EL (cell line): ENCODE data around the gene GLOD5.
"Not testable (repeated sequence)": the region's sequence is repeated elsewhere in the genome, so short reads cannot be mapped to it uniquely, and the experiment has no call there.

Experiments
- DNase-seq: peaks from one replicate; pipeline ENCODE4 v3.0.0-alpha.2; 2016

Gene GLOD5

DNA sequence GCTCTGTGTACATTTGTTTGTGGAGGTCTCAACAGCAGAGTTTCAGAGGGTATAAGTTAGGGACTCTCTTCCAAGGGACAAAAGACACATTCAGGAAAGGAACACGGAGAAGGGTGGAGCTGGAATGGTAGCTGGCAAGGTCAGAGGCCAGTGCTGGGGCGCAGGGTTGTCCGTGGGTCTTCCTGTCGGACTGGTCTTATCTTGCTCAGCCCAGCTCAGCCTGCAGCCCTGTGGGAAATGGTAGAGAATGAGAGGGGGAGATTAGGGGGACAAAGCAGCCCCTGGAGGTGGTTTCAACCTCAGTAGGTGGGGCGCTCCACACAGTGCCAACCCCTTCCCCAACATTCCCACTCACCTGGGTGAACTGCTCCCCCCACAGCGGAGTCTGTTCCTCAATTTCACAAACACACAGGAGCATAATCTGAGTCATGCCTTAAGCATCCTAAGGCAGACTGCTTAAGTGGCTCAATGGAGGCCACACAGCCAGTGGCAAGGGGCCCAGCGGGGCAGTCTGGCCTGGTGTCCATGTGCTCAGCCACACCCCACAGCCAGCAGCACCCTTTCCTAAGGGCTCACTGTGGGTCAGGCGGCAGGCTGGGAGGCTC lies 33.5 kb downstream of the GLOD5 start:
- peak; percentile 62 for DNase-seq

DNA sequence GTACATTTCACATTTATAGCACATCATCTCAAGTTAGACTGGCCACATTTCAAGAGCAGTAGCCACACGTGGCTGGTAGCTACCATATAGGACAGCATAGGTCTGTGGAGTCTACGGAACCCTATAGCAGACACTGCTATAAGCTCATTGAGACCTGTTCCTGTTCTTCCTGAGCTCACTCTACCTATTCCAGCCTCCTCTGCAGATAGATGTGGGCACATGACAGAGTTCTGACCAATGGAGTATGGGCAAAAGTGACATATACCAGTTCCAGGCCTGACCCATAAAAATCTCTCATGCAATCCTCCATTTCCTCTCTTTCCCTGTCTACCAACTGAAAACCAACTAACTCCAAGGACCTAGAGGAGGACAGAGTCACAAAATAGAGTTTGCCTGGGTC lies 36.8 kb downstream of the GLOD5 start:
- no peak for DNase-seq

- DNase-seq = no peak
Observed at GRCh38 chrX:48800574-48801279, 39.2 kb downstream of the GLOD5 start.

DNA sequence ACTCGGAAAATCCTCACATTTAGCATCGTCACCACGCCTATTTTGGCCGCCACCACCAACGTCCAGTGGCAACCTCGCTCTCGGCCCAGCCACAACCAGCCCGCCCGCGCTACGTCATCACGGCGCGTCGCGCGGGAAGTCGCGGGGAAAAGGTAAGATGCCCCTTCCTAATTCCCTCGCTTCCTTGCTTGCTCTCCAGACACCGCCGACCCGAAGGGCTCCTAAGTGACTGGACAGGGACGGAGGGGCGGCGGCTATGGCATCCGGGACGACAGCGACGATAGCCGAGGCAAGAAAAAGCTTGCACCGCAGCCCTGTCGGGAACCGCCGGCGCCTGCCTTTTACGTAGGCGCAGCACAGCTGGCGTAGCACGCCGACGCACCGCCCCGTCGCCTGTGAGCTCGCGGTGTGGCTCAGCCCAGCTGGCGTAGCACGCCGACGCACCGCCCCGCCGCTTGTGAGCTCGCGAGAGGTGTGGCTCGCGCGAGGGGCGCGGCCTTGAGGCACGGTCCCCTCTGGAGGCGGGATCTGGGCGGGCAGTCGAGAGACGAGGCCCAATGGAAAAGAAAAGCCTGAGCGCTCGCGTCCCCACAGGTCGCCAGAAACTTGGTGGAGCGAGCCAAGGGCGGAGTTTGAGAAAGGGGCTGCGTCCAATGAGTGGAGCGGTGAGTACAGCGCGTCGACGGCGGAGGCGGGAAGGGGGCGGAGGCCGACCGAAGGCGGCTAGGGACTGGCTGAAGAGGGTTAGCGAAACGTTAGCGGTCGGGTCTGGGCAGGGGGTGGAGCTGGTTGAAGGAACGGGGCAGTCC lies 39.9 kb downstream of the GLOD5 start, which contains the start of gene HDAC6:
TSS of gene HDAC6 (plus strand) at position 788 of the 809 bp plus-strand sequence. CDS start 626 bp downstream, outside the sequence.
- peak; percentile 97 for DNase-seq

- peak; percentile 84 for DNase-seq
Observed at GRCh38 chrX:48802089-48802904, 40.8 kb downstream of the GLOD5 start.

GRCh38 chrX:48802905-48803200 lies 41.3 kb downstream of the GLOD5 start:
- no peak for DNase-seq

DNA sequence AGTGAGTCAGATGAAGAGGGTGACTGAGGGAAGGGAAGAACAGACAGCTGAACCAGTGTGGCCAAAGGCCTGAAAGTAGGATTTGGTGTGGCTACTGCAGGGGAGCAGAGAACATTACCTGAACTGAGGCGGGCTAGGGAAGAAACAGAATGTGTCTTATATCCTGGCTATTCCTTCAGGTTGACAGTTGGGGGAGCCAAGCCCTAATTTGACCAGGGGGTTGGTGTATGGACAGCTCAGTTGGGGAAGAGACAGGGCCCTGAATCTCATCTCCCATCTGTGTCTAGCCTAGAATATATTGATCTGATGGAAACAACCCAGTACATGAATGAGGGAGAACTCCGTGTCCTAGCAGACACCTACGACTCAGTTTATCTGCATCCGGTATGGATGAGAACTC lies 44.5 kb downstream of the GLOD5 start:
- no peak for DNase-seq

GRCh38 chrX:48813644-48814043 lies 52.1 kb downstream of the GLOD5 start:
- no peak for DNase-seq

- no peak for DNase-seq
Observed at GRCh38 chrX:48814722-48815121, 53.2 kb downstream of the GLOD5 start.

- DNase-seq = no peak
Observed at GRCh38 chrX:48815266-48815665, 53.7 kb downstream of the GLOD5 start.

DNA sequence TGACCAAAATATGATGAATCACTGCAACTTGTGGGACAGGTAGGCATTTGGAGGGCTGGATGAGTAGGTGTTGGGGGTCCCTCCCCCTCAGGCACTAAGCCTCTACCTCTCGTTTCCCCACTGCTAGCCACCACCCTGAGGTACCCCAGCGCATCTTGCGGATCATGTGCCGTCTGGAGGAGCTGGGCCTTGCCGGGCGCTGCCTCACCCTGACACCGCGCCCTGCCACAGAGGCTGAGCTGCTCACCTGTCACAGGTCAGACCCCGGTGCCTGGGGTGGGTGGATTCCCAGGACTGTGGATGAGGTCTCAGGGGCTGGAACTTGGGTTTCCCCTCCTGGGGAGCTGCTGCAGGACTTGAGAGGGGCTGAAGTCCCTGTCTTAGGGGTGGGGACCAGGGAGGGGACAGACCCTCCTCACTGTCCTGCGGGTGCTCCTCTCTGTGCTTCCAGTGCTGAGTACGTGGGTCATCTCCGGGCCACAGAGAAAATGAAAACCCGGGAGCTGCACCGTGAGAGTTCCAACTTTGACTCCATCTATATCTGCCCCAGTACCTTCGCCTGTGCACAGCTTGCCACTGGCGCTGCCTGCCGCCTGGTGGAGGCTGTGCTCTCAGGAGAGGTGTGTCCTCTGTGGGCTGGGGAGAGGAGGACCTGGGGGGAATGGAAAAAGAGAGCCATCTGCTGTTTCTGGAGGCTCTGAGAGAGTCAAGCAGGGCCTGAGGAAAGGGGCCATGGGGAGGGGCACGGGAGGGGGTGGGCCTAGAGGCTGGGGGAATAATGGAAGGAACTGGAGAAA lies 54.7 kb downstream of the GLOD5 start:
- no peak for DNase-seq

- no peak for DNase-seq
Observed at GRCh38 chrX:48818098-48818497, 56.6 kb downstream of the GLOD5 start.

DNA sequence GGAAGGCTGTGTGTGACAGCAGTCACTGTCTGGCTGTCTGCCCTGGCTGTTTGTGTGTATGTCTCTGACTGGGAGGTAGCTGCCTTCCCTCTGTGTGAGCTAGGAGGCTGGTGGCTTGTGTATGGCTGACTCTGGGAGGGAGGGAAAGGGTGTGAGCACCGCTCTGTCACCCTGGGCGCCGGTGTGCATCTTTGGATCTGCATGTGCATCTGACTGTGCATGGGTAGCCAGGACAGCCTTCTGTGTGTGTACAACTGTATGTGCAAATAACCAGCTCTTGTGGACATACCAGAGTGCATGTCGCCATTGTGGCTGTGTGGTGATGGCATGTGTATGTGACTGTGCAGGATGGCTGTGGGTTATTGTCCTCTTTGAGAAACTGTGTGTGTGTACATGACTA lies 57.3 kb downstream of the GLOD5 start:
- no peak for DNase-seq

DNA sequence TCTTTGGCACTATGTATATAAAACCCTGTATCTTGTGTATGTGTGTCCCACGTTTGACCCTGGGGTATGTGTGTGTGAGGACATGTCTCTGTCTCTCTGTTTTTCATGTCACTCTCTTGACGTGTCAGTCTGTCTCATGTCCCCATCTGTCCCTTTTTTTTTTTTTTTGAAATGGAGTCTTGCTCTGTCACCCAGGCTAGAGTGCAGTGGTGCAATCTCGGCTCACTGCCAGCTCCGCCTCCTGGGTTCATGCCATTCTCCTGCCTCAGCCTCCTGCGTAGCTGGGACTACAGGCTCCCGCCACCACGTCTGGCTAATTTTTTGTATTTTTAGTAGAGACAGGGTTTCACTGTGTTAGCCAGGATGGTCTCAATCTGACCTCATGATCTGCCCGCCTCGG lies 57.8 kb downstream of the GLOD5 start:
- DNase-seq = not testable (repeated sequence)

- DNase-seq = no peak
Observed at GRCh38 chrX:48823053-48823452, 61.5 kb downstream of the GLOD5 start.
